T-helper 17 cell (primary cell): ENCODE results near the gene MBNL2. TPM values are rescaled to one million over a fixed set of nuclear protein-coding genes. Genes with fewer than 3 reads are reported as not detected.

Experiments used
- ATAC-seq: fragments of 150-1000 bp; cut with Tn5 transposase; 2 replicates; pipeline ENCODE4 v1.10.0; 2021; ENCODE audit warnings: mild to moderate bottlenecking, moderate library complexity
- DNase-seq, 3 donors: peaks; one replicate each; pipeline versions ENCODE4 v3.0.0 to v3.0.0-alpha.2; 2020 to 2021
- H3K9me3 ChIP-seq: one replicate; pipeline ENCODE4 v1.7.0; 2013; ENCODE audit warnings: low read length, mild to moderate bottlenecking; ENCODE audit not compliant: control insufficient read depth, poor library complexity, severe bottlenecking
- H3K27ac Mint-ChIP-seq: one replicate; pipeline ENCODE4 v1.8.0; 2022; ENCODE audit warnings: mild to moderate bottlenecking, moderate library complexity, mixed read lengths
- H3K27me3 Mint-ChIP-seq: one replicate; pipeline ENCODE4 v1.8.0; 2022; ENCODE audit warnings: mixed read lengths
- H3K36me3 Mint-ChIP-seq: one replicate; pipeline ENCODE4 v1.8.0; 2022; ENCODE audit warnings: low read depth, mixed read lengths
- H3K4me1 Mint-ChIP-seq: one replicate; pipeline ENCODE4 v1.8.0; 2022; ENCODE audit warnings: mild to moderate bottlenecking, mixed read lengths
- H3K4me3 Mint-ChIP-seq: one replicate; pipeline ENCODE4 v1.8.0; 2022; ENCODE audit warnings: mild to moderate bottlenecking, moderate library complexity, mixed read lengths
- total RNA-seq, 4 donors: library from RNA in 2 of 4; stranded (reverse) in 2 of 4; gene quantifications; one replicate each; pipeline ENCODE4 v1.2.3 and lab custom pipeline; 2022 to 2026

The MBNL2 gene
- total RNA-seq, 2 donors from 2014 or later: 36.1 to 40.2 TPM

DNA sequence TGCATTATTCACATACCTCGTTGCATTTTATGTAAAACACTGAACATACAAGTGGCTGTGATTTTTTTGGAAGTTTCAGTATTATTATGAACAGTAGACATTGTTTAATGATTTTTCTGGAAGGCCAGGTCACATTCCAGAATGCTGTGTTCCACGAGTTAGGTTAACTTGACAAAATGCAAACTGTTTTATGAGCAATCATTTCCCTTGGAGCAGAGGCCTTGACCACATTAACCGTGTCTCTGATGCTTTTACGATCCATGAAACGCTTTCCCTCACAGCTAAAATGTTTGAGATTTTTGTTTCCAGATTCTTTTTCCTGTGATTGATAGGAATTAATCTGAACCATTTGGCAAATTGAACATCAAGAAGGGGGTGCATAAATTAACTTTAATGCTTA is 57.8 kb downstream of the MBNL2 start:
- H3K9me3 ChIP-seq: no peaks in the 10 kb centered on the region
- H3K27ac Mint-ChIP-seq: no peak overlapping the region
- no peak overlapping the region for H3K4me3 Mint-ChIP-seq
- H3K27me3 Mint-ChIP-seq: no peaks in the 10 kb centered on the region
- peaks cover 16% of the 10 kb centered on the region for H3K36me3 Mint-ChIP-seq
- peaks cover 50% of the 10 kb centered on the region for H3K4me1 Mint-ChIP-seq
- ATAC-seq (no peak), DNase-seq (no peak)

DNA sequence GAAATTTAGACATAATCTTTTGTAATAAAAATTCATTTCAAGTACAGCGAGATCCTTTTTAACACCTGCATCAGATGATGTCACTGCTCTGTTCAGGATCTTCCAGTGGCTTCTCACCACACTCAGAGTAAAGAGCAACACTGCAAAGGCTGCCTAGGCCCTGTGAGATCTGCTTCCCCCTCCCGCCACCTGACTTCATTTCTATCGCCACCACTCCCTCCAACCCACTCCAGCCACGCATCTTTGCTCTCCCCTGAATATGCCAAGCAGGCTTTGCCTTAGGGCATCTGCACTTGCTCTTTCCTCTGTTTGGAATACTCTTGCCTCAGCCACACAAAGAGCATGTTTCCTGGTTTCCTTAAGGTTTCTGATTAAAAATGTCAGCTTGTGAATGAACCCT is 58.3 kb downstream of the MBNL2 start:
- Mint-ChIP-seq H3K36me3 (peaks cover 16% of the 10 kb centered on the region), H3K27ac (peak overlapping the region; percentile 53), H3K4me1 (peaks cover 48% of the 10 kb centered on the region), H3K4me3 (peak overlapping the region; percentile 13), H3K27me3 (no peaks in the 10 kb centered on the region)
- DNase-seq (no peak), ATAC-seq (peak; percentile 27)
- no peaks in the 10 kb centered on the region for H3K9me3 ChIP-seq

DNA sequence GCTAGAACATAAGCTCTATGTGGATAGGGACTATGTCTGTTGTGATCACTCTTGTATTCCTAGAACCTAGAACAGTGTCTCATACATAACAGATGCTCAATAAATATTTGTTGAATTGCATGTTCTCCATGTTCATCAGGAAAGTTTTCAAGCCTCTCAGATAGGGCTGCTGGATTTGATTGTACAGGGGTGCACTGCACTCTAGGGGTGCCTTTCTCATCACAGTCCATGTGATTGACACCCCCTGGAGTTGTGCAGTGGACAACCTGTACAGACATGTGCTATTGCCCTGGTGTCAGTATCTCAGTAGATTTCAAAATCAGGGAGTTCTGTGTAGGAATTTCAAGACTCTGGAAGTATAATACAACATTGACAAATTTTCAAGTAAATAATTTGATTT is 58.9 kb downstream of the MBNL2 start:
- H3K36me3 Mint-ChIP-seq: peaks cover 16% of the 10 kb centered on the region
- peaks cover 48% of the 10 kb centered on the region for H3K4me1 Mint-ChIP-seq
- H3K27ac Mint-ChIP-seq: peak overlapping the region; percentile 53
- peak overlapping the region; percentile 13 for H3K4me3 Mint-ChIP-seq
- ATAC-seq (peak; percentile 32), DNase-seq (no peak)
- no peaks in the 10 kb centered on the region for H3K9me3 ChIP-seq
- H3K27me3 Mint-ChIP-seq: no peaks in the 10 kb centered on the region

DNA sequence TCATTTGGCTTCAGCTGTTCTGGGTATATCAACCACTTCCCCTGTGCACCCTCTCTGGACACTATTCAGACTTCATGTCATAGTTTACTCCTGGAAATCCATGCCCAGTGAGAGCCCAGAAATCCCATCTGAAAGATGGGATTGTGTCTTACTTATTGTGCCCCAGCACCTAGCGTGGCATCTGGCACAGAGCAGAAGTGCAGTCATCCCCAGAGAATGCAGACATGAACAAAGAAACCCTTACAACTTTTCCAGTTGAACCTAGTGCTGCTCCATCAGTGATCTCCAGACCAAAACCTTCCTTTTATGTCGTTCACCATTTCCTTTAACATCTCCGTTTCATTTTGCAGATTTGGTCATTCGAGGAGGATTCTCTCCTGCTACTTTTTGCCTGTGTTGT is 60.6 kb downstream of the MBNL2 start:
- H3K9me3 ChIP-seq: no peaks in the 10 kb centered on the region
- H3K36me3 Mint-ChIP-seq: peaks cover 12% of the 10 kb centered on the region
- no peak overlapping the region for H3K4me3 Mint-ChIP-seq
- no peak for DNase-seq
- H3K27ac Mint-ChIP-seq: no peak overlapping the region
- no peak for ATAC-seq
- peaks cover 47% of the 10 kb centered on the region for H3K4me1 Mint-ChIP-seq
- H3K27me3 Mint-ChIP-seq: no peaks in the 10 kb centered on the region

DNA sequence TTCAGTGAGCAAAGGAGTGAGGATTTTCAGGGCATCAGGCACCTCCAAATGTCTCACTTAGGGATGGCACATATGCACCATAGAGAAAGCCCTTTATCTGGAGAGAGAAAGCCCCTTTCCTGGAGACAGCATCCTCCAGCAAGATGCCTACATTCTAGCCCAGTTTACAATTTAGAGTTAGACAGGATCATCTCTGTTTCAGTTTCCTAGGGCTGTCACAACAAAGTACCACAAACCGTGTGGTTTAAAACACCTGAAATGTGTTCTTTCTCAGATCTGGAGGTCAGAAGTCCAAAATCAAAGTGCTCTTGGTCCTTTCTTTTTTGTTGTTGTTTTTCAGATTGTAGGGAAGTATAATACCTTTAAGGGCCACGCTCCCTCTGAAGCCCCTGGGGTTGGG is 61.8 kb downstream of the MBNL2 start:
- no peaks in the 10 kb centered on the region for H3K27me3 Mint-ChIP-seq
- H3K36me3 Mint-ChIP-seq: peaks cover 12% of the 10 kb centered on the region
- no peak for ATAC-seq
- DNase-seq: no peak
- H3K9me3 ChIP-seq: no peaks in the 10 kb centered on the region
- peak overlapping the region; percentile 67 for H3K27ac Mint-ChIP-seq
- H3K4me1 Mint-ChIP-seq: peaks cover 47% of the 10 kb centered on the region
- no peak overlapping the region for H3K4me3 Mint-ChIP-seq

DNA sequence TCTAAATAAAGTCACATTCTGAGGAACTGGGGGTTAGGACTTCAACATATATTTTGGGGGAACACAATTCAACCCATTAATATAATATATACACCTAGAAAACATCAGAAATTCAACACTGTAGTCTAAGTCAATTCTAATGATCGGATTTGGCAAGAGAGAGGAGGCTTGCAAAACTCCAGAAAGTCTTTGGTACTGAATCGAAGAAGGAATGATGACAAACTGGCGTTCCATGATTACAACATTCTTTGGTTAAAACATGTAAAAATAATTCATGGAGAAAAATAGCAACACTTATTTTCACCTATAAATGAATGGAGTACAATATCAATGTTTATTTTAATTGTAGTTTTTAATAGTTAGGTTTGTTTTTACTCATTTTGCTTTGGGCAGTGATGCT is 62.4 kb downstream of the MBNL2 start:
- Mint-ChIP-seq H3K27me3 (no peaks in the 10 kb centered on the region), H3K4me3 (no peak overlapping the region), H3K27ac (no peak overlapping the region), H3K36me3 (peaks cover 12% of the 10 kb centered on the region), H3K4me1 (peaks cover 47% of the 10 kb centered on the region)
- DNase-seq (no peak), ATAC-seq (no peak)
- no peaks in the 10 kb centered on the region for H3K9me3 ChIP-seq

DNA sequence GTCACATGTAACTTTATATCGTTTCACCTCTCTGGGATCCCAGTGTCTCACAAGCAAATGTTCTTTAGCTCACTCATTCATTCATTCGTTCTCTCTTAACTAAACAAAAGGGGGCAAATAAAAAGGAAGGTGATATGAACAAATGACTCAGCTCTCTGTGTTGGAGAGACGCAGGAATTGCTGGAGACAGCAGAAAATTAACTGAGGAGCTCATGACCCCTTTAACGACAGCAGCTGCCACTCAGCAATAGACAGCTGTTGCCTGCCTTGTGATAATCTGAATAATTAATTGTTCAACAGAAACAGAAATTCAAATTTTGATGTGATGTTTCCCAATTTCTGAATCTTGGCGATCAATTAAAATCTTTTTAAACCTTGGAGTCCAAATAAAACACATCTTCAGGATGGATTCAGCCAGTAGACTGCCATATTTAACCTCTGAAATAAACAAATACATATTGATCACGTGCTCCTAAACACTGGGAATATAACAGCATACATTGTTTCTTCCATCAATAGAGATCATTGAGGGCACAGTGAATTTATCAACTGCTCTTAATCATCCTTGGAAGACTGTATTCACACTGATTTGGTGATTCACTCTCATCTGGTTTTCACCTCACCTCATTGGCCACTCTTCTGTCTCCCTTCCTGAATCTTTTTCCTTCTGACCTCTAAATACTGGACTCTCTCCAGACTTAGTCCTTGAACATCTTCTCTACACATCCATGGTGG is 63.3 kb downstream of the MBNL2 start:
- Mint-ChIP-seq H3K4me1 (peaks cover 46% of the 10 kb centered on the region), H3K27ac (no peak overlapping the region), H3K27me3 (no peaks in the 10 kb centered on the region), H3K4me3 (peak overlapping the region; percentile 47), H3K36me3 (peaks cover 12% of the 10 kb centered on the region)
- ATAC-seq (no peak), DNase-seq (no peak)
- H3K9me3 ChIP-seq: no peaks in the 10 kb centered on the region

DNA sequence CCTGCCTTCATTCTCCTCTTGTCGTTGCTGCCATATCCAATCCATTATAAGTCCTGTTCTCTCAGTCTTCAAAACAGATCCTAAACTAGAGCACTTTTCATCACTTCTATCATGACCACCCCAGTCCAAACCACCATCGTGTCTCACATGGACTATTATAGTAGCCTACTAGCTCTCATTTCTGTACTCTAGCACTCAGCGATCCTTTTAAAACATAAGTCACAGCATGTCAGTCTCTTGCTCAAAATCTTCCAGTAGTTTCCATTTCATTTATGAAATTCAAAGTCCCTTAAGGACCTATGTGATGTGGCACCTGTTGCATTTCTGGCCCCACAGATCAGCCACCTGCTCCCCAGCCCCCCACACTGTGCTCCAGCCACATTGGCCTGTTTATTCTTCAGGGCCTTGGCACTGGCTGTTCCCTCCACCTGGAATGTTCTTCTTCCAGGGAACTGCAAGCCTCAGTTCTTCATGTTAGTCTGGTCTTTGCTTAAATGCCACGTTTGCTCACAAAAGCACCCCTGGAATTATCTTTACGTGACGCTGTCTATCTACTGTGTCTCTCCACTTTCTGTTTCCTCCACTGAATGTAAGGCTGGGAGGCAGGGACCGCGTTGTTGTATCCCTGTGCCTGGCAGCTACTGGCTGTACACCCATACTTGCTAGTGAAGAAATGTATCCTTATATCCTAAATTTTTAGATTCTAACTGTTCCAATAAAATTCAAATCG is 64.3 kb downstream of the MBNL2 start:
- Mint-ChIP-seq H3K4me3 (no peak overlapping the region), H3K4me1 (peaks cover 43% of the 10 kb centered on the region), H3K36me3 (peaks cover 12% of the 10 kb centered on the region), H3K27ac (no peak overlapping the region), H3K27me3 (no peaks in the 10 kb centered on the region)
- ATAC-seq (no peak), DNase-seq (no peak)
- no peaks in the 10 kb centered on the region for H3K9me3 ChIP-seq

DNA sequence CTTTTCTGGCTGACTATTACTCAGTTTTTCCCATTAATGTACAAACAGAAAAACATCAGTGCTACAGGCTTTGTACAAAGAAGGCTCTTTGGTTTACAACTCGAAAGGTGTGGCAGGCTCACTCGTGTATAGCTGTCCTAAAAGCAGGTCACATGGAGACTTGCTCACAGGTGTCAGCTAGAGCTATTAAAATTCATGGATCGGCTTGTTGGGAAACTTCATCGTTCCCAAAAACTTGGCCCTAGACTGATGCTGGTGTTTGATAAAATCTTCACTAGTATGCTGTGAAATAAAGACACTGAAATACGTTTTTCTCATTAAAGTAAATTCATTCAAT is 64.9 kb downstream of the MBNL2 start:
- Mint-ChIP-seq H3K36me3 (peaks cover 12% of the 10 kb centered on the region), H3K4me3 (no peak overlapping the region), H3K4me1 (peaks cover 41% of the 10 kb centered on the region), H3K27me3 (no peaks in the 10 kb centered on the region), H3K27ac (no peak overlapping the region)
- ATAC-seq: no peak
- no peaks in the 10 kb centered on the region for H3K9me3 ChIP-seq
- no peak for DNase-seq

DNA sequence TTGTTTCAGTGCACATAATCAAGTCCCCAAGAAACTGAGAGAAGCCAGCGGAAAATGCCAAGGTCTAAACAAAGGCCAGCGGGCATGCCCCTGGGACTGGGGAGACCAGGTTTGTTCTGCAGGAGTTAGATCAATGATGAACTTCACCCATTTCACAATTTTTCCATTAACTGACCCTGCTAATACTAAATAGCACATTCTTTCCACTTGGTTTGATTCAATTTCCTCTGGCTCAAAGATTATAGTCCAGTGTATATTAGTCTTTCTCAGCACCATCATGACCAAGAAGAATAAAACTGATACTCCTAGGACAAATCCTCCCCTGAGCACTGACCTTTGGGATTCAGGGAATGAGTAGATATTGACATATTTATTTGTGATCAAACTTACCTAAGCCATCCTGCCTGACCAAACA is 66.4 kb downstream of the MBNL2 start:
- H3K4me1 Mint-ChIP-seq: peaks cover 31% of the 10 kb centered on the region
- DNase-seq (no peak), ATAC-seq (no peak)
- H3K27ac Mint-ChIP-seq: no peak overlapping the region
- no peak overlapping the region for H3K4me3 Mint-ChIP-seq
- peaks cover 7% of the 10 kb centered on the region for H3K36me3 Mint-ChIP-seq
- H3K9me3 ChIP-seq: no peaks in the 10 kb centered on the region
- no peaks in the 10 kb centered on the region for H3K27me3 Mint-ChIP-seq

DNA sequence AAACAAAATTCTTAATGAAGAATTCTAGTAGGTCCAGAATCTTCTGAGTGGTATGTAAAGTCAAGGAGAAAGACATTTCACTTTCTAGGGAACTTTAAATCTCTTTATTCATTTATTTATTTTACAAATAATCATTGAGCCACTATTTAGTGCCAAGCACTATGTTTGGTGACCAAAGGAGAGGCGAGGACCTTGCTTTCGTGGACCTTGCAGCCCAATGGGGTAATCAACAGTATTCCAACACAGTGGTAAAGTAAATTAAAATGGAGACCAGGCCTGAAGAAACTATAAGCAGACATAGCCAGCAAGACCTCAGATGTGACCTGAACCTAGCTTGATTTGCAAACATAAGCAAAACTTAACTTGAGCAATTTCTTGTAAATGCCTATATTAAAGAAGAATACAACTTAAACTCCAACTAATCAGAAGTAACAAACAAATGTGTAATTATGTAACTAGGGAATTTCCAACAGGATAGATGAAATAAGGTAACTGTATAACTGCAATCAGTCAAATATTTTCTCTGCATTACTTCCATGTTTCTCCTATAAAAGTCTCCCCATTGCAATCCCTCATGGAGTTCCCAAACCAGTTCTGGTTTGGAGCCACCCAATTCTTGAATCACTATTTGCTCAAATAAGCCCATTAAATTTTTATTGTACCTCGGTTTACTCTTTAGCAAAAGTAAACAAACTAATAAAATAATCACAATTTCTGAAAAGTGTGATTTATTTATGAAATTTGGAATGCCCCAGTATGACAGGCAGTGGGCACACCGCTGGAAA is 67.6 kb downstream of the MBNL2 start:
- H3K4me3 Mint-ChIP-seq: no peak overlapping the region
- DNase-seq (no peak), ATAC-seq (no peak)
- H3K9me3 ChIP-seq: no peaks in the 10 kb centered on the region
- H3K4me1 Mint-ChIP-seq: peaks cover 28% of the 10 kb centered on the region
- peaks cover 5% of the 10 kb centered on the region for H3K36me3 Mint-ChIP-seq
- H3K27me3 Mint-ChIP-seq: no peaks in the 10 kb centered on the region
- peak overlapping the region; percentile 6 for H3K27ac Mint-ChIP-seq

DNA sequence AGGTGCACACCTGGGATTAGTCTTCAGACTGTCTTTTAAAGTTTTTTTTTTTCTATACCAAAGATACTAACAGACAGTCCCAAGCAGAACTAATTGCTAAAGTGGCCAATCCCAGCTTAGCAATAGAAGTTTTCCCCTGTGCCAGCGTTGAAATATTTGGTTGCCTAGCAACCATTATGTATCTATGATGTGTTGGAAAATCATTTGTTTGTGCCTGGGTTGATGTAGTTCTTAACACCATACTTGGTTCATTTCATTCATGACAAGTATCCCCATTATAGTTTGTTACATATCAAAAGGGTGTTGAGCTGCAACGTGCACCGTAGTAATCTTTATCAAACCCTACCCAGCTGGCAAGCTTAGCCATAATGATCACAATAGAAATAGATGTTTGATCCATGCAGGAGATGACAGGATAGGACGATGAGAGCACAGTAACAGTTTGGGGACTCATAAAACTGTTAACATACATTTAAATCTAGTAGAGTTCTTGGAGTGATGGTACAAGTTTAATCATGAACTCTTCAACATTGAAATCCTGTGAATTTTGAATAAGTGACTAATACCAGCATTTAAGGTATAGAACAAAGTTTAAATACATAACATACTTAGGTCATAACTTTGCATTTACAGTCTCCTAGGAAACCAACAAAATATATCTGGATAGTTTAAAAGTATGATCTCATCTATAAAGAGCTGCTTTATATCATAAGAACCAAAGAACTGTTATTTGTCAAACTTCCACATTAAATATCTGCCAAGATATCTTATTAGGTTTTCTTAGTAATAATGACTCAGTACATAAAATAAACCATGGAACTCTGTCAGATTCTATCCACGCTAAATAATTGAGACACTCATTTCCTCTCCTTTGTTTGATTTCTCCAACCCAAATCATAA is 73.4 kb downstream of the MBNL2 start:
- peak; percentile 44 for ATAC-seq
- no peak for DNase-seq
- Mint-ChIP-seq H3K27me3 (no peaks in the 10 kb centered on the region), H3K4me1 (peaks cover 30% of the 10 kb centered on the region), H3K27ac (peak overlapping the region; percentile 6), H3K36me3 (peaks cover 7% of the 10 kb centered on the region), H3K4me3 (no peak overlapping the region)
- no peaks in the 10 kb centered on the region for H3K9me3 ChIP-seq

DNA sequence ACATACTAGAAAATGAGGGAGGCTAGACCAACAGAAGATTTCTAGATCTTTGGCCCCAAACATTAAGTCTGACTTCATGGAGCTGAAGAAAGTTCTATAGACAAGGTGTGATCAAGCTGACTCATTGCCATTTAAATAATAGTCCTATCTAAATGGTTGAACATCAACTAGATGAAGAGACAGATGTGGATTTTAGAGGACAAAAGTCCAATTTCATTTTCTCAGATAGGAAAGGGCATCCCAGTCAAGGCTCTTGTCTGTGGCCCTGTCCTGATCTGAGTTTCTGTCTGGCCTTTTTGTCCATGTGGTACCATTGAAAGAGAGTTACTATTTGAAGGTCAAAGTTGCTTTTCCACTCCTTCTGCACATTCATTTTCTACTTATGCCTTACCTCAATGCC is 74.6 kb downstream of the MBNL2 start:
- DNase-seq: no peak
- Mint-ChIP-seq H3K4me3 (no peak overlapping the region), H3K27me3 (no peaks in the 10 kb centered on the region), H3K4me1 (peaks cover 26% of the 10 kb centered on the region), H3K36me3 (peaks cover 7% of the 10 kb centered on the region), H3K27ac (no peak overlapping the region)
- no peak for ATAC-seq
- no peaks in the 10 kb centered on the region for H3K9me3 ChIP-seq
